ENCODE measurements around the gene CHID1.

The CHID1 gene

DNA sequence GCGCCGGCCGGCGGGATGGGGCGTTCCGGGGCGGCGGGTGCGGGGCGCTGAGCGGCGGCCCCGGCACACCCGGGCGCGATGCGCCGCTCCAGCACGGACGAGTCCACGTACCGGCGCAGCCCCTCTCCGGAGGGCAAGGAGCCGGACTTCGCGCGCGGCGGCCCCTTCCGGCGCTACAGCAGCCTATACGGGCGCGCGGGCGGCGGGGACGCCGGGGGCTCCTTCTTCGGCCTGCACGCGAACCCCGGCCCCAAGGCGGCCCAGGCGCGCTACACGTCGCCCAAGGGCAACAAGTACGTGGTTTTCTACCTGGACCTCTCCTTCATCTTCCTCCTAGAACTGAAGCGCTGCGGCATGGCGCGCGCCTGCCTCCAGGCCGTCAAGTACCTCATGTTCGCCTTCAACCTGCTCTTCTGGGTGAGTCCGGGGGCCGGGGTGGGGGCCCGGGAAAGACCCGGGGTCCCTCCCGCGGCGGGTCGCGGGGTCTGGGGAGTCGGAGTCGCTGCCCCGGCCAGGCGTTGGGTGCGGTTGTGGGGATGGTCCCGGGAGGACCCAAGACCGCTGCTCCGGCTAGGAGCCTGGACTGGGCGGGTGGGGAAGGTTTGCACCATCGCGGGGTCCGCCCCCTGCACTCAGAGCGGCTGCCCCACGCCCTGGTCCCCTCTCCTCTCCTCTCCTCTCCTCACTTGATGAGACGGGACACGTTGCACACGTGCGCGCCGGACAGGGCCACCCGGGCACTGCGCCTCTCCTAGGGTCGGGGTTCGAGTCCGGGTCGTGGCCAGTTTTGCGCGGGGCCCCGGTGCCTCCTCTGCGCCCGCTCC is 60.4 kb downstream of the CHID1 start:
- no peak for DNase-seq (ENCODE audit: low spot score)

DNA sequence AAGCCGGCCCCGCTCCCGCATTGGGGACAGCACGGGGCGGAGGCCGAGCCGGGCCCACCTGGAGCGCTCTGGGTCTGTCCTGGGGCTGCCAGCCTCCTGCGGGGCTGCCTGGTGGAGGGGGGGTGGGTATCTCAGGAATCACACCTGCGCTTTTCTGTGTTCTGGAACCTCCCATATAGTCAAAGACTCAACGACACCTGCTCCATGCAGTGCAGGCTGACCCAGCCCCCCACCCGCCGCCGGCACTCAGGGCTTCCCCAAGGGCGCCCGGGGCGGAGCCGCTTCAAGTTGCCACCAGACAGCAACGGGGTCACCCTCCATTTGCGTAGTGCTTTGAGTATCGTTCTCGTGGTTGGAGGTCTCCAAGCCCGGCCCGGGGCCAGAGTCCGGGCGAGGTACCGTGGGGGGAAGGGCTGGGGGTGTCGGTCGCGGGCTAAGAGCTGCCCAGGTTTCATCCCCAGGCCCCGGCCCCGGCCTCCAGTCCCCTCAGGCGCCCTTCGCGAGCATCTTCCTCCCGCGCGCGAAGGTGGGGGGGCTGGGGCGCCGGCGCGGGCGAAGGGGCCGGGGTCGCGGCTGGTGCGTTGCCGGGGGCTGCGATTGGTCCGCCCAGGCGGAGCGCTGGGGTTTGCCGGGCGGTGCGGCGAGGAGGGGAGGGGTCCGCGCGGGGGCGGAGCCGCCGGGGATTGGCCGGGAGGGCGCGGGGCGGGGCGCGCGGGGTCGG is 61.3 kb downstream of the CHID1 start:
- DNase-seq (ENCODE audit: low spot score): no peak

DNA sequence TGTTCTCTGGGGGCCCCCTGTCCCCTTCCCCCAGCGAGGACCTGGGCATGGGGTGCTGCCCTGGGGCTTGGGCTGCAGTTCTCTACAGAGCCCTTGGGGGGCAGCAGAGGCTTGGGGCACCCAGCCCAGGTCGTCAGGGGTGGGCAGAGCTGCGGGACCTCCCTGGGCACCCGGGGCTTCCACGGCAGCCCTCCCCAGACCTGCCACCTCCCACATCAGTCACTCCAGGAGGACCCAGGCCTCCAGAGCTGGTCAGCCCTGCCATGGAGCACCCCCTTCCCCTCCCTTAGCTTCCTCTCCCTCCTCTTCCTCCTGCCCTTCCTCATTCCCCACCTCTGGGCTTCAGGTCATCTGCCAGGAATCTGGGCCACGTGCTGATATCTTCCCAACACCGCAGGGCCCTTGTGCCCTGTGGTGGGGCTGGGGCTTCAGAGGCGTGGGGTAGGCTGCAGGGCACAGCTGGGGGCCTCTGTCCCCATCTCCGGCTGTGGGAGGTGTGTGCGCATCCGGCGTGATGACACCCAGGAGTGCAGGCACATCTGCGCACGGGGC is 62.2 kb downstream of the CHID1 start:
- peak; percentile 83 for DNase-seq (ENCODE audit: low spot score)

DNA sequence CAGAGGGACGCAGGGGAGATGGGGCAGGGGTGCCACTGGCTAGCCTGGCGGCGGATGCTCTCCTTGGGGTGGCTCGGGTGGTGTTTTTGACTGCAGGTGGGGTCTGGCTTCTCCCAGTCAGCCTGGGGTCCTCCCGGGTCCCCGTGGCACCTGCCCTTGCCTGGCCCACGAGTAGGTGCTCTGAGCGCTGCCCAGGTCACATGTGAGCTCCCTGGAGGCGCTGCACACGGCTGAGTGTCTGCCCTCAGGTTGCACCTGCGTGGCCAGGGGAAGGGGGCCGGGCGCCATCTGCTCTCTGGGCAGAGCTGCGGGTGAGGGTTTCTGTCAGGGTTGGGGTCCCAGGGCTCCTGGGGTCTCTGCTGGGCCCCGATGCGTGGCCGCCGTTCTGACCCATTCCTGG is 62.7 kb downstream of the CHID1 start:
- DNase-seq (ENCODE audit: low spot score): no peak

DNA sequence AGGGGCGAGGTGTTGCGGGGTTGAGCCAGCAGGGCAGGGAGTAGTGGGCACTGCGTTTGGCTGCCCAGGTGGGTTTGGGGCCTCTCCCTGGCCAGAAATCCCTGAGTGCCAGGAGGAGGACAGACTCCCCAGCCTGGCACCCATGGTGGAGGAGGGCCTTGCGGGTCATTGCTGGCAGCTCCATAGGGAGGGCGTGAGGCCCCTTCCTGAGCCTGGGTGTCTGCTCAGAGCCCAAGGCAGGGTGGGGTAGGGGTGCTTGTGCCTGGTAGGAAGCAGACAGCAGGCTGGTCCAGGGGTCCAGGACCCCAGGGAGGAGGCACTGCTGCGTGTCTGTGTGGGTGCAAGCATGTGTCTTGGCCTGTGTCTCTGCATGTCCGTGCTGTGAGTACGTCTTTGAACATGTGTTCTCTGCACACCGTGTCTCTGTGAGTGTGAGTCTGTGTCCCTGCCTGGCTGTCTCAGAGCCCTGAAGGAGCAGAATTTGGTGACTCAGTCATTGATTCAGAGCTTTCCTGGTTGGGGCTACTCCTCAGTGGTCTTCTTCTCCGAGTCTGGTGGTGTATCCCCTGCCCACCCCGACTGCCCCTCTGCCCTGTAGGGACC is 64.0 kb downstream of the CHID1 start:
- no peak for DNase-seq (ENCODE audit: low spot score)

DNA sequence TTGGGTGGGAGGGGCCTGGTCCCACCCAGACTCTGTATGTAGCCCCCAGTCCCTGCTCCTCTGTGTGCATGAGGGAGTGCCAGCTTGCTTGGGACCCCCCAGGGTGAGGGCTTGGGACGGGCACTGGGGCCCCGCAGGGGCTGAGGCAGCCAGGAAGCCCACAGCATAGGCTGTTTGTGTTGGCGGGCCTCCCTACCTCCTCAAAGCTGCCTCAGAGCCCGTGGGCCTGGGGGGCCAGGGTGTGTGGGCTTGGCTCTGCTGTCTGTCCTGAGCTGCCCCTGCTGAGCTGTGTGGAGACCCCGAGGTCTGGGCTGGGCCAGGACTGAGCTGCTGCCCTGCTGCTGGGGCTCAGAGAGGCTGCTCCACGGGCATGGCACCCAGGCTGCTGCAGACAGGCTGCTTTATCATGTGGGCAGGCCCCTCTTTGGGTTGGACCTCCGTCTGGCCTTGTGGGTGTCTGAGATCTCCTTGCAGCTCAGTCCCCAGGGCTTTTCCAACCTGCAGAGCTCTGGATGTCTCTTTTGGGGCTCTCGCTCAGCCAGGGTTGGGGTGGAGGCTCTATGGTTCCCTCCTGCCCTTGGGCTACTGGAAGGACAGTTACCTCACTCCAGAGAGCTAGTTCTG is 64.6 kb downstream of the CHID1 start:
- DNase-seq (ENCODE audit: low spot score): no peak

DNA sequence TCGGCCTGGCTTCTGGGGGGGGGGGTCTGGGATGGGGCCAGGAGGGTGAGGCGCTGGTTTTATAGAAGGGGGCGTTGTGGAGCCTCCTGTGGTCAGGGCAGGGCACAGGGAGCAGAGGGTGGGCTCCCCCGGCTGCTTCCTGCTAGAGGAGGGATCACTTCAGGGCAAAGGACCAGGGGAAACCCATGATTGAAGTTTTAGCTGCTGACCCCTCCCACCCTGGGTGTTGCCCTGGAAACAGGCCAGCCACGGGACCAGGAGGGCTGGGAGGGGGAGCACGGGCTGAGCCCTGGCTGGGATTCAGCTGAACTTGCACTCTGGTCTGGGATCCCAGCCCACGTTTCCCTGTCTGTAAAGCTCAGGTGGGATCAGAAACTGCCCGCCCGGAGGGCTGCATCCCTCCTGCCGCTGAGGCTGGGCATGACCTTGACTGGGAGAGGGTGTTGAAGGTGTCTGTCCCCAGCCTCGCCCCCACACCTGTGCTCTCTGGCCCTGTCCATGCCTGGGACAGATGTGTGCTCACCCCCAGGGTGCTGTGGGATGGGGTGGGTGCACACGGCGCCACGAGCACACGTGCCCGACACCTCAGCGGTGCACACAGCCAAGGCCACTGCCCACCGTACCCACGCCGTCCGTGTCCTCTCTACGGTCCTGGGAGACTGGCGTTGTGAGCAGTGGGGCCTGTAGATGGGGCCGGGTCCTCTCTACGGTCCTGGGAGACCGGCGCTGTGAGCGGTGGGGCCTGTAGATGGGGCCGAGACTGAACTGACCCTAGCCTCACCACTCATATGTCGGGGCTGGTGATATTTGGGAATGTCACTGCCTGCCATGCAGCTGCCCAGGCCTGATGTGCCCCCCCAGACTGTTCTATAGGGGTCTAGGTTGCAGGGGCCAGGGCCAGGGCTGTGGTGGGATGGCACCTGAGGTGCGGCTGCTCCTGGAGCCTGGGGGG is 65.6 kb downstream of the CHID1 start:
- peak; percentile 96 for DNase-seq (ENCODE audit: low spot score)

DNA sequence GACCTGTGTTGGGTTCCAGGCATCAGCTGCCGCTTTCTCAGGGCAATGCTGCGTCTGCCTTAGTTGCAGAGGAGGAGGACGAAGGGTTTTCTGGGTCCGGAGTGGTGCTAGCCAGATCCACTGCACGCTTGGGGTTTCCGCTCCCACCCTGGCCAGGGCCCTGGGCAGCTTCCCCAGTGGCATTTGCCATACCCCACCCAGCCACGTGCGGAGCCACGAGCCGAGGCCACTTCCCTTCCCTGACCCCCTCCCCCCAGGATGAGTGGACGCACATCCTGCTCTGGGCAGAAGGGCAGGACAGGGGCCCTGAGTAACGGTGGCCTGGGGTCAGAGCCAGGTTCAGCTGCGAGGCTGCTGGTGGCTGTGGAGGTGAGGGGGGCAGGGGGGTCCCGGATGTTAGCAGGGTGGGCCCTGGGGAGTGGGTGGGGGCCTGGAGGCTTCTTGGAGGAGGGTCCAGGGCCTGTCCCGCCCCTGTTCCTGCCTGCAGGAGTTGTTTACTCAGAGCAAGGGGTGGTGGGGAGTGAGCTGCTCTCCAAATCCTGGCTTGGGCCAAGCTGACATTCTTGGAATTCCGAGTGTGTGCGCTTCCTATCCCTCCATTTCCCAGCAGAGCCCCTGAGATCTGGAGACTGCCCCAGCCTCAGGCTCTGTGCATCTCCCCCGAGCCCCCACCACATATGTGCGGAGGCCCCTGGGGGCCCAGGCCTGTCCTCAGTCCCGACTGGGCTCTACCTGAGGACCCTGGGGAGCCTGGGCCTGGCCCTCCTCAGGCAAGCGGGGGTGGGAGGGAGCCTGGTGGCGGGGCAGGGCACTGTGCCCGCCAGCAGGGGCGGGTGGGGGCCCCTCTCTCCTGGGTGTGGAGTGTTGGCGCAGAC is 66.6 kb downstream of the CHID1 start:
- DNase-seq (ENCODE audit: low spot score): peak; percentile 87

DNA sequence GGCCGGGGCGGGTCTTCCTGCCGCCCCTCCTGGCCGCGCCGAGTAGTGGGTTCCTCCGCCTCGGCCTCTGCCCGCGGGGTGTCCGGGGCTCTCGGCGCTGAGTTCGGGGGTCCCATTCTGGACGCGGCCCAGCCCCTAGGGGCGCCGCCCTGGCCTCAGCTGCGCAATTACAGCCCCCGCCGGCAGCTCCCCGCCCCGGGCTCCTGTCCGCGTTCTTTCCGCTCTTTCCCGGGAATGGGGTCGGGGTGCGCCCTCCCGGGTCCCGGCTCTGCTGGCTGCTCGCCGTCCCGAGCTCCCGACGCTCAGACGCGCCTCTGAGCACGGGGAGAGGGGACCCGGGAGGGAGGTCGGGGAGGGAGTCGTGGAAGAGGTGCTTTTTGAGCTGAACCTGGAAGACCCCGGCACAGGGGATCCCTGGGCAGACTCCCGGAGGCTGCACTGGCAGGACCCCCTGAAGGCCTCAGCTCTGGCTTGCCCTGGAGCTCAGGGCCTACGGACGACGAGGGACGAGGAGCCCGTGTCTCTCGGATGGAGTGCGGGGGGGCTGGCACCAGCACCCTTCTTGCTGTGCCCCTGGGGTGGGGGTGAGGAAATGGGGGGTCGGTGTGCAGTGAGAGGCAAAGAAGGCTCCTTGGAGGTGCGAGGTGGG is 67.4 kb downstream of the CHID1 start:
- DNase-seq (ENCODE audit: low spot score): no peak

DNA sequence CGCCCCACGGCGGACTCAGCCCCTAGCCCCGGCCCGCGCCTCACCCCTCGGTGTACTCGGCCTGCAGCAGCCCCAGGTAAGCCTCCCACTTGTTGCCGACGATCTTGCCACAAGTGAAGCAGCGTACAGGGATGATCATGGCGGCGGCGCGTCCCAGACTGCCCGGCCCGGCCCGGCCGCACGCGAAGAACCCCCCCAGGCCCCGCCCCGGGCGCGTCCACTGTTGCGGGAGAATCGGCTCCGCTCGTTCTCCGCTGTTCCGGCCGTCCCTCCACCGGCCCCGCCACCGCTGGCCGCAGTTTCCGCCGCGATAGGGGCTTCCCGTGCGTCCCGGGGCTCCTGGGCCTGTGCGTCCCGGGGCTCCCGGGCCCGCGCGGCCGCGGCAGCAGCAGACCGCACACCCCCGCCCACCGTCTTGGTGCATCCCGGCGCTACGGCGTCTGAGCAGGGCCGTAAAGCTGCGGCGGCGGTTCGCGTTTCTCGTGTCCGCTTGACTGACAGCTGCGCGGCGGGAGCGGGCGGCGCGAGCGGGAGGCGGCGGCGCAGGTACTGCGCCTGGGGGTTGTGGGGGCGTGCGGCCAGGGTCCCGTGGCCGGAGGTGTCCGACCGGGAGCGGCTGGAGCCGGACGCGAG is 68.1 kb downstream of the CHID1 start, which contains the start of the genes POLR2L and TSPAN4:
Gene POLR2L, minus strand, starts transcription at position 160 of the 633 bp plus-strand sequence. Its CDS starts 21 bp downstream, at position 139.
Gene TSPAN4, plus strand, starts transcription at position 483 of the 633 bp plus-strand sequence. CDS start 7,453 bp downstream, outside the sequence.
- DNase-seq (ENCODE audit: low spot score): peak; percentile 78

DNA sequence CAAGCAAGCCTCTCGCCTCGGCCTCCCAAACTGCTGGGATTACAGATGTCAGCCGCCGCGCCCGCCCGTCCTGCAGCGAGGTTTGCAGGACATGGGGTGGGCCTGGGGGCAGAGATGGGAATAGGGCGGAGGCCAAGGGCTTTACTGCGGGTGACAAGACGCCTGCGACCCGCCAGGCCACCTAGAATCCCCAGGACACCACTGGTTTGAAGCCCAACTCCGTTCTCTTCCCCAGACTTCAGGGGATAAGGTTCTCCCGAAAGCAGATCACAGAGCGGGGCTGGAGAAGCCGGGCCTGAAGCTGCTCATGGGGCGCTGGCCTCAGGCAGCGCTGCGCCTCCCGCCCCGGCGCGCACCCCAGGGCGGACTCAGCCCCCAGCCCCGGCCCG is 68.6 kb downstream of the CHID1 start:
- no peak for DNase-seq (ENCODE audit: low spot score)

DNA sequence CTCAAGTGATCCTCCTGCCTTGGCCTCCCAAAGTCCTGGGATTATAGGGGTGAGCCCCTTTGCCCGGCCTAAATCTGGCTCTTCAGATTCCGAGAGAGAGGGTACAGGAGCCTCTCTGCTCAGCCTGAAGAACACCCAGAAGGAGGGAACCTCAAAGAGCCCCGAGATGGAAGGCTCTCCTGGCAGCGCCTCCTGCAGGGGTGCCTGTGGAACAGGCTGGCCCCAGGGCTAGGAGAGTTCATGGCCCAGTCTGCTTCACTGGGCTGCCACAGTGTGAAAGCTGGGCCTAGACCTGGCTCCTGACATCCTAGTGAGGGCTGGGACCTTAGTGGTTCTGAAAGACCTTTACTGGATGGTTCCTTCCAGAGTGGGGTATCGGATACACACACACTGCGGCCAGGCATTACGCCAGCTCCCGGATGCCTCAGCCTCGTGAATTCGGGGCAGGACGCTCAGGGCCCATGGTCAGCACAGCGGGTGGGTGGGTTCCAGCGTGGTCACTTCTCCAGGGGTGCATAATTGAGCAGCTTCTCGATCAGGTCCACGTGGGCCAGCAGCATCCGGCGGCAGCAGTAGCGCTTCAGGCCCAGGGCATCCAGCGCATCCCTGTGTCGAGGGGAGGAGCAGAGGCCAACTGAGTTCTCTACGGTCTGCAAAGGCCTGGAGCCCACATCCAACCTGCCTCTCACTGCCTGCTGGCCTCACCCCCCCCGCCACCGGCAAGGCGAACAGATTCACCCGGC is 70.6 kb downstream of the CHID1 start:
- no peak for DNase-seq (ENCODE audit: low spot score)

DNA sequence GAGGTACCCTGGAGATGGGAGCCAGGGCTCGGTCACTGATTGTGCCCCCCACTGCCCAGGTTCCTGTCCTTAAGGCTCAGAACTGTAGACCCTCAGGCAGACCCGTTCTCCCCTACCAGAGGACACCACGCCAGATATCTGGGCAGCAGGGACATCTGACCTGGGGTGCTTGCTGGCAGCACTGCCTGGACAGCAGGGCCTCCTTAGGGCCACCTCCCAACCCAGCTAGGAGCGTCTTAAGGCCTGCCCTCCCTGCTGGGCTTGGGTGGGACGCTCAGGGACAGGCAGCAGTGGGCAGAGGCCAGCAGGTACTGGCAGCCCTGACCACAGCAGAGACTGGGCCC is 71.4 kb downstream of the CHID1 start:
- no peak for DNase-seq (ENCODE audit: low spot score)

DNA sequence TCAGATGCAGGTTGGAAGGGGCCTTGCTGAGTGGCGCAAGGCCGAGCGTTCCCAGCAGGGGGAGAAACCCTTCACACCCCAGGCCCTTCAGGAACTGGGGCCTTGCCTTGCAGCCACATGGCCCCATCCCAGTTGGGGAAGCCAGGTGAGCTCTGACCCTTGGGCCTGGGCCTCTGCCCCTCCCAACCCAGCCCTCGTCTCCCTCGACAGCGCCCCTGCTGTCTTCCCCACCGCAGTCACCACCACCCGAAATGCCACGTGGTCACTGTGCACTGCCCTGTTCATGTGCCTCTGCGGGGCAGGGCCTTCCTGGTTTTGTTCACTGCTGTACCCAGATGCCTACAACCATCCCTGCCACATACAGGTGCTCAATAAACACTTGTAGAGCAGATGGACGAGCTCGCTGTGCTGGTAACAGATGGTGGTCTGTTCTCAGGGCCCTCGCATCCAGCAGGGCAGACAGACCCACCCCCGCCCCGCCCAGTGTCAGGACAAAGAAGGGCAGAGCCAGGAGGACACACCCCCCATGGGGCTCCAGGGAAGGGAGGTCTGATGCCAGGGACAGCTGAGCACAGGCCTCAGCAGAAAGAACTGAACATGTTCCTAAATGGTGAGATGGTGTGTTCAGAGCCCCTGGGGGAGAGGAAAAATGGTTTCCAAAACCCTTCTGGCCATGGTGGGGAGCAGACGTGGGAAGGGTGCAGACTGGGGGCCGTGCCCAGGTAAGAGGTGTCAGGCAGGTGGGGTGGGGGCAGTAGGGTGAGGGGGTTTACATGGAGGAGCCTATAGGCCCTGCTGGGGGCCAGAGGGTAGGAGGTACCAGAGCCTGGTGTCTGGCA is 72.0 kb downstream of the CHID1 start:
- DNase-seq (ENCODE audit: low spot score): no peak

DNA sequence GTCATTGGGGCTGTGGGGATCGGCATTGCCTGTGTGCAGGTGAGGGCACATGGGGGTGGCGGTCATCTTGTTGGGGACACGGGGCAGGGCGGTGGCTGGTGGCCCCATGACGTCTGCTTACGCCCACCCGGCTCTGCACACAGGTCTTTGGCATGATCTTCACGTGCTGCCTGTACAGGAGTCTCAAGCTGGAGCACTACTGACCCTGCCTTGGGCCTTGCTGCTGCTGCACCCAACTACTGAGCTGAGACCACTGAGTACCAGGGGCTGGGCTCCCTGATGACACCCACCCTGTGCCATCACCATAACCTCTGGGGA is 72.7 kb downstream of the CHID1 start:
- DNase-seq (ENCODE audit: low spot score): no peak

DNA sequence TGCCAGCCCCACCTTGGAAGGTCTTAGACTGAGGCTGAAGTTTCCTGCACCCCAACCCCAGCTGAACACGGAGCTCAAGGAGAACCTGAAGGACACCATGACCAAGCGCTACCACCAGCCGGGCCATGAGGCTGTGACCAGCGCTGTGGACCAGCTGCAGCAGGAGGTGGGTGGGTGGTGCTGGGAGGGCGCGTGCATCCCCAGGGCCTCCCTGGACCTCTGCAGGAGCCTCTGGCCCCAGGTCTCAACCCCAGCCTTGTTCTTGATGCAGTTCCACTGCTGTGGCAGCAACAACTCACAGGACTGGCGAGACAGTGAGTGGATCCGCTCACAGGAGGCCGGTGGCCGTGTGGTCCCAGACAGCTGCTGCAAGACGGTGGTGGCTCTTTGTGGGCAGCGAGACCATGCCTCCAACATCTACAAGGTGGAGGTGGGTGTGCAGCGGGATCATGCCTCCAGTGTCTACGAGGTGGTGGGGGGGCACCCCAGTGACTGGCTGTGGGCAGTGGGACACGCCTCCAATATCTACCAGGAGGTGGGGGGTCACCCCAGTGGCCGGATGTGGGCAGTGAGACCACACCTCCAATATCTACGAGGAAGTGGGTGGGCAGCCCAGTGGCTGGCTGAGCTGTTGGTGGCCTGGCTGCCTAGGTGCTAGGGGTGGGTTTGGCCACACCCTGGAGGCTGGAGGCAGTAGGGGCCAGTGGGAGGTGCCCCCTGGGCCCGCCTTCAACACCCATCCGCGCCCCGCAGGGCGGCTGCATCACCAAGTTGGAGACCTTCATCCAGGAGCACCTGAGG is 73.2 kb downstream of the CHID1 start:
- DNase-seq (ENCODE audit: low spot score): no peak

DNA sequence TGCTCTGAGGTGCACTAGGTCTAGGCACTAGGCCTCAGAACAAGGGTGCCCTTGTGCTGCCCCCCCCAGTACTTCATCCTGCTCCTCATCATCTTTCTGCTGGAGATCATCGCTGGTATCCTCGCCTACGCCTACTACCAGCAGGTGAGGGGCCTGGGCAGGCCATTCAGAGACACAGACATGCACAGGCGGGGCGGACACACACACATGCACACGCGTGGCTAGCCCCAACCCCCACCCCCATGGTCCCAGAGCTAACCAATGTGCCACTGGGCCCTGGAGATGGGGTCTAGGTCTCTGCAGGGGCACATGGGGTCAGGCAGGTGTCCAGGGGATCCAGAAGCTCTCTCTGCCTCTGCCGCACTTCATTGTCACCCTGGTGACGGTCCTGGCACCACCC is 73.9 kb downstream of the CHID1 start:
- no peak for DNase-seq (ENCODE audit: low spot score)

Data from HuH-7 (cell line).